Measurements from ENCODE around the gene HIP1.
"Not testable (repeated sequence)": the region's sequence is repeated elsewhere in the genome, so short reads cannot be mapped to it uniquely, and the experiment has no call there.

The HIP1 gene

GRCh38 chr7:75567948-75568595 is 170.7 kb downstream of the HIP1 start:
- DNase-seq = no peak

DNA sequence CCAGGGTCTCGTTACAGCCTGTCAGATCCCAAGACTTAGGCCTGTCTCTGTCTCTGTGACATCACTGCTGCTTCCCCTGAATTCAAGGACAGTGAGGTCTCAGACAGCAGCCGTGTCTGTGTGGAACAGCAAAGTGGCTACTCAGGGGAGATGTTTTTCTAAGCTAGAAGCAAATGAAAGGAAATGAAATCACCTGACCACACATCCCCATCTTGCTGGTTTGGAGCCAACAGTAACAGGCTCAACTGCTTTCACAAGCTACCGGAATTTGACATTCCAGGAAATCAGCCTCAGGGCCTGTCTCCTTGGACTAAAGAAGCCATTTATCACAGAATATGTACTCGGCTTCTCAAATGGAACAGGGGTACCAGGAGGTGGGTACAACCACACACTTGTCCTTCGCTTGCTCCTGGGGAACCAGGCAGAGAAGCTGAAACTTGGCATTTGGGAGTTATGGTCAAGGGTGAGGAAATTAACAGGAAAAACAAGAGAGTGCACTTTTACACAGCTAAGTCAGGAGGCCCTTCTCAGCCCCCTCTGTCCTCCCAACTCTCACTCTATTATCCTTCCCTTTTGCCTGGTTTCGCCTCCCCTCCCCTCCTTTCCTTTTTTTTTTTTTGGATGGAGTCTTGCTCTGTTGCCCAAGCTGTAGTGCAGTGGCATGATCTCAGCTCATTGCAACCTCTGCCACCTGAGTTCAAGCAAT is 173.5 kb downstream of the HIP1 start:
- DNase-seq = no peak

GRCh38 chr7:75563171-75563570 is 175.6 kb downstream of the HIP1 start:
- no peak for DNase-seq

DNA sequence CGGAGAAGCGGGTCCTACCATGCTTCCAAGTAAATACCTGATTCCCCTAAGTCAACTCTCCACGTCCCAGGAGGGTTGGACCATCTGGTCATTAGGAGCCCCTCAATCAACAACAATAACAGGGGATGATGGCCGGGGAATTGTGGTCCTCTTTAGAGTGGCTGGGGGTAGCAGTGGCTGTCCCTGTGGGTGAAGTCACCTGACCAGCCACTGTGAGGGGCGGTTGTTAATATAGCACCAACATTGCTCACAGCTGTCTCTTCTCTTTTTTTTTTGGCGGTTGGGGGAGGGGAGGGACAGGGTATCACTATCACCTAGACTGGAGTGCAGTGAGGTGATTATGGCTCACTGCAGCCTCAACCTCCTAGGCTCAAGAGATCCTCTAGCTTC is 178.8 kb downstream of the HIP1 start:
- no peak for DNase-seq

DNA sequence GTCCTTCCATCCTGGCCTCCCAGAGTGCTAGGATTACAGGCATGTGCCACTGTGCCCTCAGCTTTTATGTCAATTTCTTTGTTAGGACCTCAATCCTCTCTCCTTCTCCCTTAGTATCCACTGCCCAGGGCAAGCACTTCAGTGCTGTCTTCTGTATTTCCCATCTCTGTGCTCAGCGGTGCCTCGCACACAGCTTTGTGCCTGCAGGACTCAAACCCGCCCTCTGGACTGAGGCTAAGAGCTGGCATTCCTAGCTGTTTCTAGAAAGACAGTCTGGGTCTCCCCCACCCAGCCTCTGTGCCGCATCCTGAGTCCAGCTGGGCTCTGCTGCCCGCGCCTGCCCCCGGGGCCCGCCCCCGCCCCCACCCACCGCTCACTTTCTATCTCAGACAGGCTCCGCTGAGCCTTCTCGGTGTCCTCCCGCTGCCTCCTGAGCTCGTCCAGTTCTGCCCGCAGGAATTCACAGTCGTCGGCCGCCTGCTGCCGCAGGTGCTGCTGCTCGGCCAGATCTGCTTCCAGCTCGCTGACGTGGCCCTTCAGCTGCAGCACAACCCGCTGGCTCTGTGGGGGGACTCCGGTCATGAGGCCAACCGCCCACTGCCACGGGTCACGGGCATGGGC is 179.3 kb downstream of the HIP1 start:
- DNase-seq = no peak

- not testable (repeated sequence) for DNase-seq
Measured at GRCh38 chr7:75556835-75557234, 181.9 kb downstream of the HIP1 start.

- no peak for DNase-seq
Measured at GRCh38 chr7:75555736-75556135, 183.0 kb downstream of the HIP1 start.

GRCh38 chr7:75546237-75547015 is 192.3 kb downstream of the HIP1 start:
- DNase-seq = no peak

DNA sequence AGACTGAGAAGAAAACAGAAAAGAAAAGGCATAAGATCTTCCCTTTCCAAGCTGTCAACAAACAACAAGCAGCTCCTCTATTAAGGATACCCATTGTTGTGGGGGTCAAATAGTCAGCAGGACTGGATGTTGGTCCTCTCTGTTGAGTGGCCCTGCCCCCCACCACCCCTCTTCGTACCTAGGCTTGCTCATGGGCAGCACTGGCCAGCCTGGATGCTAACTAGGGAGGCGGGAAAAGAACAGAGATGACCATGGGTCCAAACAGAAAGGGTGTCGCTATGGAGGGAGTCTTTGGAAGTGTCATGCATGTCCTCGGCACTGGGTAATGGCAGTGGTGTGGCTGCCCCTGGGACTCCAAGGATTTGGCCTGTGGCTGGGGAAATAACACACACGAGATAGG is 201.0 kb downstream of the HIP1 start:
- no peak for DNase-seq

DNA sequence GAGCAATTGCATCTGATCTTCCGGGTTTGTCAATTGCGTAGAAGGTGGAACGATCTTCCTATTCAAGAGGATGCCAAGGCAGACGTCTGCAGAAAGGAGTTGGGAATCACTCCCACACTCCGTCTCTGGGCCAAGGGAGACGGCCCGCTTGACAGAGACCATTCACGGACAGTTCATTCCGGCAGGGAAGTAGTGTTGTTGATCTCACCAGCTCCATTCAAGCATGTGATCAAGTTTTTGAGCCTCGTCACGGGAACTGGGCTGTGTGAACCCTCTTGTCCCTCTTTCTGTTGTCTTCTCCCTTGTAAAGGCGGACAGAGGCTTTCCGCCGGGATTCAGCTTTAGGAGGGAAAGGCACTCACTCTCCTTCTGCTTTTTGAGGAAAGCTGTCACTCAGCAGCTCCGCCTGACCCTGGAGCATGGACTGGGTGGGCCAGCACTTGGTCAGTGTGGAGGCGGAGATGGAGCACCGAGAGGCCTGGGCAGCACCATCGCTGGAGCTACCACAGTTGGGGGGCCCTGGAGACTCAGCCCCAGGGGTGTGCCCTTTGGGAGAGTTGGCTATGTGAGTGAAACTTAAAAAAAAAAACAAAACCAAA is 201.7 kb downstream of the HIP1 start:
- DNase-seq = no peak

- no peak for DNase-seq
Measured at GRCh38 chr7:75536491-75536890, 202.2 kb downstream of the HIP1 start.

- DNase-seq = no peak
Measured at GRCh38 chr7:75534727-75535307, 203.9 kb downstream of the HIP1 start.

GRCh38 chr7:75533926-75534325 is 204.8 kb downstream of the HIP1 start:
- DNase-seq = no peak

DNA sequence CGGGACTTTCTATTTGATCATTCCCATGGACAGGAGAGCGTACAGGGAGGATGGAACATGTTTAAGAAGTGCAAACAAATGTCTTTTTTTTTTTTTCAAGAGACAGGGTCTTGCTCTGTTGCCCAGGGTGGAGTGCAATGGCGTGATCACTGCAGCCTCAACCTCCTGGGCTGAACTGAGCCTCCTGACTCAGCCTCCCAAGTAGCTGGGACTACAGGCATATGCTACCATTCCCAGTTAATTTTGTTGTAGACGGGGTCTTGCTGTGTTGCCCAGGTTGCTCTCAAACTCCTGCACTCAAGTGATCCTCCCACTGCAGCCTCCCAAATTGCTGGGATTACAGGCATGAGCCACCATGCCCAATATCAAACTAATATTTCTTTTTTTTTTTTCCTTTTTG is 206.1 kb downstream of the HIP1 start:
- DNase-seq = no peak

- no peak for DNase-seq
Measured at GRCh38 chr7:75531359-75531821, 207.4 kb downstream of the HIP1 start.

- not testable (repeated sequence) for DNase-seq
Measured at GRCh38 chr7:75527224-75527722, 211.5 kb downstream of the HIP1 start.

DNA sequence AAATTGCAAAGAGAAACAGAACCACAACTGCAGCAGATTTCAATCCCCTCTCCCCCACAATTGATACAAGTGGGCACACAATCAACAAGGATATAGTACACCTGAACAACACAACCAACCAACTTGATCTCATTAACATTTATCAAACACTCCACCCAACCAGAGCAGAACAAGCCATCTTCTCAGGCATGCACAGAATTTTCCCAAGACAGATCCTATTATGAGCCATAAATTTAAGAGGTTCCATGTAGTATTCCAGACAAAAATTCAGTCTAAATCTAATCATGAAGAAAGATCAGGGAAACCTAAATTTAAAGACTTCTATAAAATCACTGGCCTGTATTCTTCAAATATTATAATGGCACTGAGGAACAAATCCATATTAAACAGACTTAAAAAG is 217.0 kb downstream of the HIP1 start:
- DNase-seq = not testable (repeated sequence)

DNA sequence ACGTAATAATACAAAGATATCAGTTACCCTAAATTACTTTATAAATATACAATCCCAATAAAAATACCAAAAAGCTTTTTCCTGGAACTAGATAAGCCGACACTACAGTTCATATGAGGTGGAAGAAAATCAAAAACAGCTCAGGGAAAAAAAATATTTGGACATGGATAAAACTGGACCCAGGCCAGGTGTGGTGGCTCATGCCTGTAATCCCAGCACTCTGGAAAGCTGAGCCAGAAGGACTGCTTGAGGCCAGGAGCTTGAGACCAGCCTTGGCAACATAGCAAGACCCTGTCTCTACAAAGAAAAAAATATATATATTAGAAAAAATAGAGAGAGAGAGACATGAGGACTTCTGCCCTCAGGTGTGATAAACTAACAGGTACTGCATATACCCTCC is 219.9 kb downstream of the HIP1 start:
- not testable (repeated sequence) for DNase-seq

- DNase-seq = not testable (repeated sequence)
Measured at GRCh38 chr7:75509033-75509432, 229.7 kb downstream of the HIP1 start.

GRCh38 chr7:75492020-75492419 is 246.7 kb downstream of the HIP1 start, which contains the start of gene SPDYE5:
TSS of gene SPDYE5 (plus strand) at chr7:75492320. CDS start at chr7:75494048, 1,728 bp downstream.
- not testable (repeated sequence) for DNase-seq

DNA sequence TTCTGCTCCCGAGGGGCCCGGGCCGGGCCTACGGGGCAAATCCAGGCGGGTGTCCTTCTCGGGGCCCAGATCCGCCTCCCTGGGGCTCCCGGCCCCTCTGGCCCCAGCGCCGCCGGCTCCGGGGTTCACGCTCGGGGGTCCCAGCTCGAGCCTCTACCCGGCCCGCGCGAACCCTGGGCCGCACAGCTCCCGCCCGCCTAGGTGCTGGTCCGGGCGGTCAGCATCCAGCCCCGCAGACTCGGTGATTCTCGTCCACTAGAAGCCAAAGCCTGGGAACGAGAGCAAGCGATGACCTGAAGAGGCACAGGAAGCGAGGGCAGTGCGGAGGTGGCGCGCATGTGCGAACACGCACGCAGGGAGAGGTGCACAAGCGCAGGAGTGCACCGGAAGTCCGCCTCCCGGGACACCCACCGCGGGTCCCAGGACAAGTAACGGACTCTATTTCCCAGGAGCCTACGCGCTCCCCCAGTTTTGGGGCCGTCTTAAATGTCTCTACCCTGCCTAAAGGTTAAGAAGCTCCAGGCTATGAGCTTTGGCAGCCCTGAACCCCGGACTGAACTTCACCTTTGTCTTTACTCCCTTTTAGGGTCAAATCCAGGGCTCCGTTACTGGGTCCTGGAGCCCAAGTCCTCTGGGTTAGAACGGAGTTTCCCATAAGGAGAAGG is 252.6 kb downstream of the HIP1 start, which contains the start of gene POM121C:
POM121C (minus strand) TSS at position 321 of the 665 bp plus-strand sequence. CDS start 44,803 bp downstream, outside the sequence.
- peak; percentile 90 for DNase-seq

Data from NCI-H146 (cell line).